ENCODE results near the gene FNDC5. TPM values are rescaled to one million over a fixed set of nuclear protein-coding genes. Genes with fewer than 3 reads are reported as not detected.

The FNDC5 gene
- total RNA-seq (100 to 1,000 TPM in 2 of 10 donors, 10 to 100 TPM in 8; 44.7 to 130 (median 73.5) TPM), polyA plus RNA-seq (10 to 100 TPM; 12.4 to 75.1 TPM)
- long read RNA-seq, donor 1, transcript FNDC5-201 (6 exons, 2,732 nt), result major isoform, 21 of 143 reads
- long read RNA-seq, donor 1, partial matches to known transcripts, result 72 of 143 reads
- long read RNA-seq, donor 1, other reads (novel, unspliced or antisense), result 47 of 143 reads
- long read RNA-seq, donor 2, transcript FNDC5-201 (6 exons, 2,732 nt), result major isoform, 22 of 127 reads
- long read RNA-seq, donor 2, partial matches to known transcripts, result 57 of 127 reads
- long read RNA-seq, donor 2, other reads (novel, unspliced or antisense), result 47 of 127 reads
- long read RNA-seq, donor 3, partial matches to known transcripts, result 10 of 76 reads
- long read RNA-seq, donor 3, other reads (novel, unspliced or antisense), result 61 of 76 reads

- peak; percentile 23 to 68 (median 47) for ATAC-seq
- WGBS, 2 donors, result 1% methylated on average over 67 to 97 of the region's 99 CpGs
- TF ChIP-seq CTCF (IDR thresholded peaks at IDR 0.05), result no peak
- peaks cover 4 to 44% (median 27%) of the 10 kb centered on the region in 9 donors for H3K4me1 ChIP-seq
- no peaks in the 10 kb centered on the region for H3K9me3 ChIP-seq
- H3K4me3 ChIP-seq, result peak within 1 kb of the TSS; percentile 42 to 61 (median 52)
- peak within 1 kb of the TSS in 8 of 10 donors; percentile 44 to 76 (median 60) for H3K27ac ChIP-seq
- intact Hi-C loops (cut with DNase I), result loop anchor here in 8 of 10 donors (5.0 to 10.0 kb wide), 6 partner anchors 46 to 356 kb away; partner anchors contain the start of genes S100PBP (in 3 of the 8), YARS1 (in 3 of the 8) and AZIN2 (in 1 of the 8)
- H3K27me3 ChIP-seq, result peaks cover 0 to 42% (median 0%) of the 10 kb centered on the region in 7 donors
- peaks cover 0 to 13% (median 0%) of the 10 kb centered on the region in 9 donors for H3K36me3 ChIP-seq
- peak in 1 of 2 donors; percentile 41 for DNase-seq
These were observed at the start of gene FNDC5 for GRCh38 chr1:32870615-32871363. FNDC5 (minus strand) TSS chr1:32870912.

- ATAC-seq, result peak in 1 of 8 donors; percentile 22
These were observed 49.4 kb upstream of the FNDC5 start for GRCh38 chr1:32919811-32920733.

GRCh38 chr1:32918179-32918578, 47.5 kb upstream of the FNDC5 start:
- intact Hi-C loops (cut with DNase I), result no loop called here
- 27 to 36% methylated on average over 1 of the region's 1 CpG for WGBS, 2 donors

More at GRCh38 chr1:32919811-32920733, 49.4 kb upstream of the FNDC5 start:
- intact Hi-C loops (cut with DNase I), result no loop called here
- Histone ChIP-seq H3K36me3 (no peaks in the 10 kb centered on the region), H3K9me3 (no peaks in the 10 kb centered on the region), H3K27ac (peak overlapping the region in 1 of 10 donors; percentile 31), H3K27me3 (peaks cover 0 to 59% (median 15%) of the 10 kb centered on the region in 7 donors), H3K4me3 (no peak overlapping the region), H3K4me1 (peaks cover 3 to 22% (median 15%) of the 10 kb centered on the region in 9 donors)
- TF ChIP-seq CTCF (IDR thresholded peaks at IDR 0.05), result no peak
- DNase-seq, result no peak
- 82 to 84% methylated on average over 11 of the region's 11 CpGs for WGBS, 2 donors

More at GRCh38 chr1:32918179-32918578, 47.5 kb upstream of the FNDC5 start:
- DNase-seq, result no peak
- Histone ChIP-seq H3K4me1 (peaks cover 0 to 14% (median 9%) of the 10 kb centered on the region in 9 donors), H3K36me3 (no peaks in the 10 kb centered on the region), H3K9me3 (peaks cover 0 to 3% (median 0%) of the 10 kb centered on the region in 11 donors), H3K27me3 (peaks cover 0 to 40% (median 3%) of the 10 kb centered on the region in 7 donors), H3K4me3 (no peak overlapping the region), H3K27ac (no peak overlapping the region)
- no peak for TF ChIP-seq CTCF (IDR thresholded peaks at IDR 0.05)
- no peak for ATAC-seq

Data from heart right ventricle (tissue), 16 donors.